SK-N-MC (cell line): ENCODE measurements around the gene POU4F2.

Source experiments
- EZH2 ChIP-seq: fragments of 200-600 bp; sonication (generic); IDR thresholded peaks from one replicate; pipeline ENCODE4 v1.6.1; 2017; ENCODE audit warnings: antibody characterized with exemption
- FOXP2 ChIP-seq: optimal IDR thresholded peaks from 2 replicates; pipeline ENCODE3; 2011; ENCODE audit warnings: mild to moderate bottlenecking, moderate library complexity; ENCODE audit not compliant: insufficient read depth; ENCODE audit errors: extremely low read length, control extremely low read depth
- POLR2AphosphoS5 ChIP-seq: IDR thresholded peaks from 2 replicates; pipeline ENCODE4 v1.6.1; 2012; ENCODE audit warnings: mild to moderate bottlenecking, low read depth, low read length, borderline replicate concordance

DNA sequence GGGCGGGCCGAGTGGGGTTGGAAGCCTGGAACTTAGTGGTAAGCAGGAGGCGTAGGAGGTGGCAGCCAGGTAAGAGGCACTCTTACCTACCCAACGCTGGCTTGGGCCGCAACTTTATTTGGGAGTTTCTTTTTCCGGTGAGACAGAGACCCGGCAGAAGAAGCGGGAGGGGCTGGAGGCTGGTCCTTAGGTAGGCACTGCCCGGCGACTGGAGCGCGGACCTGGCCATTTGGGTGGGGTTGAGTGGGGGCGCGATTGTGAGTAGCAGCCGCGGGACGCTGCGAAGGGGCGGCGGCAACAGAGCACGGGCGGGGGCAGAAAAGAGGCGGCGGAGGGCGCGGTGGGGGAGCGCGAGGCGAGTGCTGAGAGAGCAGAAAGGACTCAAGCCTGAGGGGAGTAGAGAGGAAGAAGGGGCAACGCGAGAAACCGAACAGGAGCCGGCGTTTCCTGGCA is 334 bp upstream of the POU4F2 start:
- TF ChIP-seq EZH2 = no peak
- TF ChIP-seq POLR2AphosphoS5 = no peak
- no peak for TF ChIP-seq FOXP2
